ENCODE data around the gene PAX8.
"Not testable (repeated sequence)": the region's sequence is repeated elsewhere in the genome, so short reads cannot be mapped to it uniquely, and the experiment has no call there.

PAX8 gene

GRCh38 chr2:113278742-113279139 lies at the start of gene PAX8:
TSS of gene PAX8 (minus strand) at chr2:113278921. CDS start at chr2:113278394, 527 bp downstream.
- no peak for DNase-seq

GRCh38 chr2:113328043-113328442 lies 49.3 kb upstream of the PAX8 start:
- no peak for DNase-seq

GRCh38 chr2:113325161-113325731 lies 46.5 kb upstream of the PAX8 start:
- DNase-seq: peak in 1 of 2 experiments; percentile 15

GRCh38 chr2:113324684-113325160 lies 46.0 kb upstream of the PAX8 start:
- DNase-seq: peak in 1 of 2 experiments; percentile 56

- DNase-seq: not testable (repeated sequence)
Observed at GRCh38 chr2:113323129-113323528, 44.4 kb upstream of the PAX8 start.

- not testable (repeated sequence) for DNase-seq
Observed at GRCh38 chr2:113320106-113320505, 41.4 kb upstream of the PAX8 start.

GRCh38 chr2:113318941-113319340 lies 40.2 kb upstream of the PAX8 start:
- DNase-seq: not testable (repeated sequence)

- no peak for DNase-seq
Observed at GRCh38 chr2:113316085-113316484, 37.4 kb upstream of the PAX8 start.

- DNase-seq: not testable (repeated sequence)
Observed at GRCh38 chr2:113314663-113315062, 35.9 kb upstream of the PAX8 start.

GRCh38 chr2:113314176-113314575 lies 35.5 kb upstream of the PAX8 start:
- not testable (repeated sequence) for DNase-seq

GRCh38 chr2:113311781-113312180 lies 33.1 kb upstream of the PAX8 start:
- not testable (repeated sequence) for DNase-seq

GRCh38 chr2:113311191-113311590 lies 32.5 kb upstream of the PAX8 start:
- DNase-seq: not testable (repeated sequence)

- DNase-seq: no peak
Observed at GRCh38 chr2:113309655-113310387, 31.1 kb upstream of the PAX8 start.

GRCh38 chr2:113308784-113309183 lies 30.1 kb upstream of the PAX8 start:
- not testable (repeated sequence) for DNase-seq

GRCh38 chr2:113306207-113306606 lies 27.5 kb upstream of the PAX8 start:
- not testable (repeated sequence) for DNase-seq

- DNase-seq: not testable (repeated sequence)
Observed at GRCh38 chr2:113305749-113306148, 27.0 kb upstream of the PAX8 start.

- DNase-seq: no peak
Observed at GRCh38 chr2:113305146-113305545, 26.4 kb upstream of the PAX8 start.

GRCh38 chr2:113304702-113305101 lies 26.0 kb upstream of the PAX8 start:
- no peak for DNase-seq

GRCh38 chr2:113302216-113302980 lies 23.7 kb upstream of the PAX8 start:
- DNase-seq: not testable (repeated sequence)

GRCh38 chr2:113300281-113300680 lies 21.6 kb upstream of the PAX8 start:
- no peak for DNase-seq

- DNase-seq: no peak
Observed at GRCh38 chr2:113298176-113298575, 19.5 kb upstream of the PAX8 start.

GRCh38 chr2:113297590-113297989 lies 18.9 kb upstream of the PAX8 start:
- not testable (repeated sequence) for DNase-seq

- DNase-seq: no peak
Observed at GRCh38 chr2:113291191-113291590, 12.5 kb upstream of the PAX8 start.
